H1 (cell line): ENCODE measurements around the gene TMEM151A. TPM values are rescaled to one million over a fixed set of nuclear protein-coding genes. Genes with fewer than 3 reads are reported as not detected.

Experiments used
- CTCF ChIA-PET: fragments of 300-600 bp; sonication (Branson Sonifier 250); formaldehyde crosslinking; loops from one replicate; lab custom pipeline; 2021; ENCODE audit not compliant: partially characterized antibody; lab: Charles Lee
- POLR2A ChIA-PET: fragments of 300-600 bp; sonication (Branson Sonifier 250); formaldehyde crosslinking; loops from one replicate; lab custom pipeline; 2021; ENCODE audit warnings: inconsistent platforms; ENCODE audit not compliant: partially characterized antibody; lab: Charles Lee
- DNase-seq, 2 experiments: peaks; one replicate each; pipeline versions ENCODE4 v3.0.0 to v3.0.0-alpha.2; 2010 to 2022; ENCODE audit warnings: low spot score in 2 of 2, low read depth in 1 of 2, mixed read lengths in 1 of 2
- FAIRE-seq: peaks from 2 replicates; lab custom pipeline; 2011; peaks lifted over from hg19 to GRCh38; lab: Jason Lieb, UNC
- H2AFZ ChIP-seq: 2 replicates; pipeline ENCODE4 v1.8.1; 2012; ENCODE audit warnings: low read length, inconsistent platforms
- H2AK5ac ChIP-seq: 2 replicates; pipeline ENCODE4 v1.6.1; 2013; ENCODE audit warnings: low read depth, low read length
- H2BK120ac ChIP-seq: replicated peaks from 2 replicates; pipeline ENCODE3; 2013; ENCODE audit warnings: low read depth, low read length, inconsistent platforms
- H2BK12ac ChIP-seq: 2 replicates; pipeline ENCODE4 v1.6.1; 2013; ENCODE audit warnings: low read depth, low read length
- H2BK15ac ChIP-seq: 2 replicates; pipeline ENCODE4 v1.6.1; 2013; ENCODE audit warnings: low read length
- H2BK20ac ChIP-seq: 2 replicates; pipeline ENCODE4 v1.6.1; 2013; ENCODE audit warnings: low read length
- H2BK5ac ChIP-seq: 2 replicates; pipeline ENCODE4 v1.6.1; 2013; ENCODE audit warnings: low read depth, low read length
- H3K14ac ChIP-seq: 2 replicates; pipeline ENCODE4 v1.6.1; 2013; ENCODE audit warnings: inconsistent platforms; ENCODE audit not compliant: insufficient read length
- H3K18ac ChIP-seq: 2 replicates; pipeline ENCODE4 v1.6.1; 2013; ENCODE audit warnings: low read length; ENCODE audit errors: extremely low read depth
- H3K23ac ChIP-seq: 2 replicates; pipeline ENCODE4 v1.6.1; 2013; ENCODE audit warnings: inconsistent platforms; ENCODE audit not compliant: insufficient read length
- H3K23me2 ChIP-seq: 2 replicates; pipeline ENCODE4 v1.6.1; 2013; ENCODE audit warnings: low read depth, low read length
- H3K27ac ChIP-seq: 2 replicates; pipeline ENCODE4 v1.6.1; 2011; ENCODE audit warnings: low read depth, low read length, inconsistent platforms
- H3K27me3 ChIP-seq, 4 experiments: replicated peaks in 1 of 4; 1 replicate in 1 of 4; 2 replicates in 3 of 4; pipeline versions ENCODE4 v1.6.1 to v1.8.1; 2011 to 2013; ENCODE audit warnings: low read length in 3 of 4, mild to moderate bottlenecking in 3 of 4, inconsistent platforms in 2 of 4, mixed read lengths in 2 of 4, moderate library complexity in 1 of 4; ENCODE audit not compliant: control insufficient read depth in 3 of 4, insufficient read depth in 3 of 4; ENCODE audit errors: extremely low read depth in 1 of 4
- H3K36me3 ChIP-seq, 4 experiments: 2 replicates each; pipeline versions ENCODE4 v1.6.1 to v1.8.1; 2011 to 2013; ENCODE audit warnings: mild to moderate bottlenecking in 4 of 4, low read length in 3 of 4, moderate library complexity in 2 of 4, control low read depth in 1 of 4, inconsistent platforms in 1 of 4; ENCODE audit not compliant: insufficient read depth in 4 of 4, control insufficient read depth in 2 of 4
- H3K4ac ChIP-seq: replicated peaks from 2 replicates; pipeline ENCODE3; 2013; ENCODE audit warnings: low read length, low read depth, mixed read lengths, inconsistent platforms; ENCODE audit not compliant: insufficient read length
- H3K4me1 ChIP-seq, 4 experiments: replicated peaks in 1 of 4; 1 replicate in 1 of 4; 2 replicates in 3 of 4; pipeline versions ENCODE4 v1.6.1 to v1.8.1; 2011 to 2013; ENCODE audit warnings: low read length in 3 of 4, inconsistent platforms in 2 of 4, mixed read lengths in 1 of 4; ENCODE audit not compliant: insufficient read depth in 4 of 4, control insufficient read depth in 3 of 4
- H3K4me2 ChIP-seq, 2 experiments: 2 replicates each; pipeline versions ENCODE4 v1.6.1 to v1.8.1; 2011 to 2013; ENCODE audit warnings: low read depth in 2 of 2, low read length in 2 of 2, control low read depth in 1 of 2, inconsistent platforms in 1 of 2, mild to moderate bottlenecking in 1 of 2; ENCODE audit not compliant: insufficient read depth in 1 of 2
- H3K4me3 ChIP-seq, 4 experiments: fragments of 200-600, 300-600 bp in 1 of 4; sonication (generic), shearing (Covaris generic), sonication (Bioruptor Twin) in 1 of 4; 2 replicates each; pipeline versions ENCODE4 v1.5.1 to v1.8.1; 2011 to 2016; ENCODE audit warnings: low read length in 4 of 4, low read depth in 3 of 4, control low read depth in 2 of 4, inconsistent platforms in 2 of 4, mild to moderate bottlenecking in 2 of 4, mixed read lengths in 1 of 4, moderate library complexity in 1 of 4; ENCODE audit not compliant: insufficient read depth in 2 of 4; ENCODE audit errors: extremely low read depth in 1 of 4
- H3K56ac ChIP-seq: replicated peaks from 2 replicates; pipeline ENCODE3; 2013; ENCODE audit warnings: low read depth, mild to moderate bottlenecking, mixed read lengths, low read length, inconsistent platforms; ENCODE audit not compliant: insufficient read length
- H3K79me1 ChIP-seq: 2 replicates; pipeline ENCODE4 v1.6.1; 2013; ENCODE audit warnings: low read depth, low read length, control low read depth
- H3K79me2 ChIP-seq, 2 experiments: 2 replicates each; pipeline versions ENCODE4 v1.6.1 to v1.8.1; 2012 to 2013; ENCODE audit warnings: low read length in 2 of 2, mild to moderate bottlenecking in 2 of 2, inconsistent platforms in 1 of 2; ENCODE audit not compliant: insufficient read depth in 2 of 2, control insufficient read depth in 1 of 2
- H3K9ac ChIP-seq, 4 experiments: replicated peaks in 1 of 4; 1 replicate in 1 of 4; 2 replicates in 3 of 4; pipeline versions ENCODE4 v1.6.1 to v1.8.1; 2011 to 2013; ENCODE audit warnings: low read depth in 3 of 4, low read length in 3 of 4, control low read depth in 2 of 4, mild to moderate bottlenecking in 2 of 4, moderate library complexity in 2 of 4, inconsistent platforms in 1 of 4; ENCODE audit errors: extremely low read depth in 1 of 4
- H3K9me3 ChIP-seq, 2 experiments: 2 replicates each; pipeline versions ENCODE4 v1.6.1 to v1.8.1; 2012 to 2013; ENCODE audit warnings: mild to moderate bottlenecking in 2 of 2, moderate library complexity in 2 of 2, control low read depth in 1 of 2, inconsistent platforms in 1 of 2, low read depth in 1 of 2, low read length in 1 of 2, mixed read lengths in 1 of 2; ENCODE audit not compliant: insufficient read depth in 2 of 2
- H4K20me1 ChIP-seq, 2 experiments: replicated peaks in 1 of 2; 2 replicates each; pipeline versions ENCODE3 to v1.8.1; 2011 to 2013; ENCODE audit warnings: inconsistent platforms in 2 of 2, low read length in 2 of 2, mild to moderate bottlenecking in 1 of 2; ENCODE audit not compliant: insufficient read depth in 2 of 2, control insufficient read depth in 1 of 2
- H4K5ac ChIP-seq: 2 replicates; pipeline ENCODE4 v1.6.1; 2013; ENCODE audit warnings: low read length, low read depth, mixed read lengths, inconsistent platforms; ENCODE audit not compliant: insufficient read length
- H4K8ac ChIP-seq: 2 replicates; pipeline ENCODE4 v1.8.0; 2013; ENCODE audit warnings: mild to moderate bottlenecking, moderate library complexity, low read length, inconsistent platforms; ENCODE audit not compliant: insufficient read depth; ENCODE audit errors: extremely low read depth
- H4K91ac ChIP-seq: replicated peaks from 2 replicates; pipeline ENCODE3; 2013; ENCODE audit warnings: low read length, mixed read lengths, inconsistent platforms; ENCODE audit not compliant: insufficient read length
- BACH1 ChIP-seq: IDR thresholded peaks from 2 replicates; pipeline ENCODE4 v1.6.1; 2012; ENCODE audit warnings: low read length, improper control_type of control experiment
- CTBP2 ChIP-seq: IDR thresholded peaks from 2 replicates; pipeline ENCODE4 v1.7.0; 2011; ENCODE audit warnings: borderline replicate concordance, mild to moderate bottlenecking, moderate library complexity, mixed read lengths, low read length; ENCODE audit not compliant: insufficient read depth, insufficient read length
- HDAC2 ChIP-seq, 2 experiments: fragments of 300-600 bp in 1 of 2; sonication (generic) in 1 of 2; IDR thresholded peaks; 2 replicates each; pipeline ENCODE4 v1.6.1; 2011 to 2012; ENCODE audit warnings: low read depth in 2 of 2, low read length in 2 of 2, mild to moderate bottlenecking in 2 of 2, moderate library complexity in 2 of 2, borderline replicate concordance in 1 of 2, inconsistent platforms in 1 of 2
- MAX ChIP-seq: IDR thresholded peaks from 2 replicates; pipeline ENCODE4 v1.6.1; 2012; ENCODE audit warnings: inconsistent platforms
- POLR2A ChIP-seq, 2 experiments: IDR thresholded peaks; 1 replicate in 1 of 2; 2 replicates in 1 of 2; pipeline ENCODE4 v1.6.1; 2011; ENCODE audit warnings: low read depth in 2 of 2, low read length in 2 of 2, mild to moderate bottlenecking in 2 of 2; ENCODE audit errors: control extremely low read depth in 1 of 2
- POLR2AphosphoS5 ChIP-seq: IDR thresholded peaks from 2 replicates; pipeline ENCODE4 v1.6.1; 2011; ENCODE audit warnings: low read depth, low read length
- SIRT6 ChIP-seq: IDR thresholded peaks from one replicate; pipeline ENCODE4 v1.7.1; 2012; ENCODE audit warnings: low read length, inconsistent platforms
- SUZ12 ChIP-seq: fragments of 200-600 bp; sonication (generic); IDR thresholded peaks from 2 replicates; pipeline ENCODE4 v1.6.1; 2012; ENCODE audit warnings: mild to moderate bottlenecking, inconsistent platforms, low read length, moderate library complexity, mixed read lengths
- TBP ChIP-seq: IDR thresholded peaks from 2 replicates; pipeline ENCODE4 v1.6.1; 2011; ENCODE audit warnings: low read depth, low read length, improper control_type of control experiment
- WGBS, 2 experiments: shearing (Covaris generic) in 1 of 2; methylation state at CpG; one replicate each; pipeline versions ENCODE4 v1.1.6 to v1.1.7; 2013 to 2015; ENCODE audit warnings: low lambda C conversion rate in 2 of 2, mixed read lengths in 2 of 2, inconsistent platforms in 1 of 2, low coverage in 1 of 2, missing lambda C conversion rate in 1 of 2; ENCODE audit not compliant: insufficient replicate concordance in 2 of 2, insufficient coverage in 1 of 2, insufficient read length in 1 of 2; ENCODE audit errors: extremely low coverage in 1 of 2, missing lambda C conversion rate in 1 of 2; 5-methylcytosine and 5-hydroxymethylcytosine counted together
- polyA plus RNA-seq, 7 experiments: library from polyadenylated mRNA; depleted of rRNA in 3 of 7; stranded (reverse) in 5 of 7; unstranded in 2 of 7; fragments of >200 nt in 5 of 7; fragments of 200-250 nt in 2 of 7; gene quantifications; 1 replicate in 5 of 7; 2 replicates in 1 of 7; 4 replicates in 1 of 7; pipeline versions ENCODE4 v1.2.1 to v1.2.3, GENCODE V29; 2011 to 2013; ENCODE audit warnings: missing spikeins in 2 of 7, mixed read lengths in 2 of 7
- total RNA-seq: library from RNA; stranded (reverse); fragmentation: NEBNext Ultra II Directional; extraction: Animal tissue kit (Norgen Biotek cat#: 25700); gene quantifications from 2 replicates; pipeline ENCODE4 v1.2.1, GENCODE V29; 2021

The TMEM151A gene
- total and polyA plus RNA-seq, 2 of the 8 experiments (the other 6 are each of a cell fraction or from before 2014, with no cell fraction given): 3.2 TPM

DNA sequence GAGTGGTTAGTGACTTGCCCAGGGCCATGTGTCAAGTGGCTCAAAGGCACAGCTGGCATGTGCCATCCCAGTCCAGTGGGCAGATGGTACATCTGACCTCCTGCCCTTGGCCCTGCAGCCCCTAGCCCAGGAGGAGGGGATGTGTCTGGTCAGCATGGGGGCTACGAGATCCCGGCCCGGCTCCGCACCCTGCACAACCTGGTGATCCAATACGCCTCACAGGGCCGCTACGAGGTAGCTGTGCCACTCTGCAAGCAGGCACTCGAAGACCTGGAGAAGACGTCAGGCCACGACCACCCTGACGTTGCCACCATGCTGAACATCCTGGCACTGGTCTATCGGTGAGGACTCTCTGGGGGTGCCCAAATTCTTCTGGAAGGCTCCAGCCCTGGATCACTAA lies 29.0 kb upstream of the TMEM151A start:
- H3K14ac ChIP-seq: no peak overlapping the region
- H2BK5ac ChIP-seq: no peak overlapping the region; the same call in 1 of the 2 replicates
- H2AK5ac ChIP-seq: no peak overlapping the region
- no peak overlapping the region for H3K4ac ChIP-seq
- H3K18ac ChIP-seq: no peak overlapping the region
- FAIRE-seq: no peak
- H2BK15ac ChIP-seq: no peak overlapping the region
- peaks cover 14 to 27% (median 20%) of the 10 kb centered on the region in 4 experiments; a peak in 7 of 8 replicates for H3K36me3 ChIP-seq
- CTCF ChIA-PET: interaction anchor here (0.6 to 2.8 kb wide), 6 partner anchors 10 to 1203 kb away, joined by 3 to 7 read pairs (median 4); no protein-coding TSS in a partner anchor
- peaks cover 0 to 5% of the 10 kb centered on the region in 2 experiments; a peak in 1 of 4 replicates for H3K79me2 ChIP-seq
- H3K27me3 ChIP-seq: no peaks in the 10 kb centered on the region
- H4K5ac ChIP-seq: no peak overlapping the region
- H4K20me1 ChIP-seq: peaks cover 11 to 29% of the 10 kb centered on the region in 2 experiments
- peaks cover 0 to 5% (median 3%) of the 10 kb centered on the region in 4 experiments; a peak in 5 of 7 replicates for H3K4me1 ChIP-seq
- H3K9ac ChIP-seq: no peak overlapping the region
- H3K4me3 ChIP-seq: no peak overlapping the region
- H3K9me3 ChIP-seq: no peaks in the 10 kb centered on the region
- POLR2A ChIA-PET: interaction anchor here (1.2 to 2.5 kb wide), 4 partner anchors 9 to 22 kb away, joined by 4 to 7 read pairs (median 6); partner anchors contain the start of gene CNIH2
- 90% methylated on average over 12 of the region's 12 CpGs; no CpG with 5 or more reads in 1 of the 2 experiments for WGBS, 2 experiments
- no peak overlapping the region for H4K91ac ChIP-seq
- H3K4me2 ChIP-seq: no peak overlapping the region
- DNase-seq: no peak
- H3K23ac ChIP-seq: no peak overlapping the region
- no peaks in the 10 kb centered on the region; the same call in 1 of the 2 replicates for H3K79me1 ChIP-seq
- H2AFZ ChIP-seq: no peak overlapping the region
- H3K56ac ChIP-seq: no peak overlapping the region
- no peak overlapping the region for H2BK120ac ChIP-seq
- H2BK20ac ChIP-seq: no peak overlapping the region
- no peak overlapping the region for H4K8ac ChIP-seq
- H3K27ac ChIP-seq: no peak overlapping the region
- H2BK12ac ChIP-seq: no peak overlapping the region
- H3K23me2 ChIP-seq: peaks cover 4% of the 10 kb centered on the region; the same call in 1 of the 2 replicates
- TF ChIP-seq HDAC2 (IDR thresholded peaks at IDR 0.05; ENCODE audit: borderline replicate concordance in 1 of 2, low read depth in 2 of 2, low read length in 2 of 2): no peak
- no peak for TF ChIP-seq MAX
- TF ChIP-seq BACH1: no peak
- no peak for TF ChIP-seq CTBP2
- no peak for TF ChIP-seq SUZ12
- TF ChIP-seq TBP: no peak
- TF ChIP-seq SIRT6: no peak
- no peak for TF ChIP-seq POLR2AphosphoS5
- no peak for TF ChIP-seq POLR2A (IDR thresholded peaks at IDR 0.05; ENCODE audit: control extremely low read depth in 1 of 2, low read depth in 2 of 2, low read length in 2 of 2)
